GM12878 (cell line): ENCODE measurements around the gene AGRN. TPM values are rescaled to one million over a fixed set of nuclear protein-coding genes. Genes with fewer than 3 reads are reported as not detected.

Experiments
- ATAC-seq: fragments of 200-7000 bp; cut with Tn5 transposase; 3 replicates; pipeline ENCODE4 v1.9.1; 2020; ENCODE audit warnings: mild to moderate bottlenecking, moderate library complexity
- BruUV-seq: library from RNA; stranded (reverse); fragments of 400-500 nt; replicated peaks from 2 replicates; lab custom pipeline; 2021; lab: Mats Ljungman, UMichigan
- CTCF ChIA-PET: fragments of 300-600 bp; sonication (Branson Sonifier 250); formaldehyde crosslinking; extraction: SDS; loops from one replicate; lab custom pipeline; 2021; ENCODE audit warnings: inconsistent platforms; lab: Yijun Ruan, JAX
- POLR2A ChIA-PET: fragments of 350-600 bp; formaldehyde crosslinking; extraction: SDS; loops from one replicate; lab custom pipeline; 2021; ENCODE audit warnings: inconsistent platforms; lab: Charles Lee
- RAD21 ChIA-PET: fragments of 300-600 bp; sonication (Branson Sonifier 250); formaldehyde crosslinking; loops from one replicate; lab custom pipeline; 2023; ENCODE audit warnings: antibody characterized with exemption; ENCODE audit not compliant: unreplicated experiment; lab: Charles Lee
- SMC1A ChIA-PET: fragments of 300-600 bp; sonication (Branson Sonifier 250); formaldehyde crosslinking; loops from one replicate; lab custom pipeline; 2023; ENCODE audit not compliant: unreplicated experiment, uncharacterized antibody; lab: Charles Lee
- DNase-seq: peaks from one replicate; pipeline ENCODE4 v3.0.0-alpha.2; 2011; ENCODE audit warnings: low read depth, low spot score
- FAIRE-seq: peaks from 3 replicates; lab custom pipeline; 2011; peaks lifted over from hg19 to GRCh38; lab: Jason Lieb, UNC
- H2AFZ ChIP-seq: 2 replicates; pipeline ENCODE4 v1.6.0; 2011; ENCODE audit warnings: low read depth, low read length, control low read depth; ENCODE audit not compliant: control insufficient read depth
- H3K27ac ChIP-seq: 2 replicates; pipeline ENCODE4 v1.5.1; 2011; ENCODE audit warnings: control low read depth; ENCODE audit not compliant: control insufficient read depth, insufficient read depth
- H3K27me3 ChIP-seq, 2 experiments: replicated peaks in 1 of 2; 2 replicates each; pipeline versions ENCODE4 v1.6.0 to v1.6.1; 2011; ENCODE audit warnings: low read length in 1 of 2; ENCODE audit not compliant: control insufficient read depth in 2 of 2, insufficient read depth in 2 of 2
- H3K36me3 ChIP-seq, 2 experiments: 2 replicates each; pipeline ENCODE4 v1.5.1; 2011; ENCODE audit warnings: low read length in 1 of 2; ENCODE audit not compliant: control insufficient read depth in 2 of 2, insufficient read depth in 2 of 2
- H3K4me1 ChIP-seq: 2 replicates; pipeline ENCODE4 v1.6.1; 2011; ENCODE audit warnings: mild to moderate bottlenecking, low read length, moderate library complexity, mixed read lengths; ENCODE audit not compliant: control insufficient read depth, insufficient read depth
- H3K4me2 ChIP-seq: 2 replicates; pipeline ENCODE4 v1.6.0; 2011; ENCODE audit warnings: control low read depth; ENCODE audit not compliant: control insufficient read depth, insufficient read depth
- H3K4me3 ChIP-seq: fragments of 200-600 bp; sonication (generic); 2 replicates; pipeline ENCODE4 v1.5.1; 2016
- H3K79me2 ChIP-seq: 2 replicates; pipeline ENCODE4 v1.6.0; 2011; ENCODE audit warnings: low read length; ENCODE audit not compliant: control insufficient read depth, insufficient read depth
- H3K9ac ChIP-seq: 2 replicates; pipeline ENCODE4 v1.8.0; 2011; ENCODE audit warnings: low read length, control low read depth, mixed read lengths; ENCODE audit not compliant: control insufficient read depth, insufficient read depth
- H3K9me3 ChIP-seq: replicated peaks from 3 replicates; pipeline ENCODE4 v1.5.1; 2011; ENCODE audit warnings: mild to moderate bottlenecking, low read length; ENCODE audit not compliant: control insufficient read depth, insufficient read depth
- H4K20me1 ChIP-seq: 2 replicates; pipeline ENCODE4 v1.6.0; 2011; ENCODE audit not compliant: control insufficient read depth, insufficient read depth
- CBX5 ChIP-seq: sonication (generic); IDR thresholded peaks from 2 replicates; pipeline ENCODE4 v1.6.1; 2016; ENCODE audit warnings: low read depth, moderate library complexity, mild to moderate bottlenecking, inconsistent platforms
- CHD4 ChIP-seq: fragments of 200-600 bp; sonication (generic); IDR thresholded peaks from 2 replicates; pipeline ENCODE4 v1.6.1; 2016; ENCODE audit warnings: mild to moderate bottlenecking
- DPF2 ChIP-seq: fragments of 450-650 bp; IDR thresholded peaks from 2 replicates; pipeline ENCODE4 v1.6.1; 2017; ENCODE audit warnings: mild to moderate bottlenecking
- REST ChIP-seq: IDR thresholded peaks from 2 replicates; pipeline ENCODE4 v1.6.1; 2012; ENCODE audit warnings: mild to moderate bottlenecking, low read depth, low read length
- WGBS: methylation state at CpG from one replicate; pipeline ENCODE4 v1.1.6; 2016; ENCODE audit warnings: low lambda C conversion rate; ENCODE audit not compliant: insufficient replicate concordance, insufficient coverage; ENCODE audit errors: missing lambda C conversion rate; 5-methylcytosine and 5-hydroxymethylcytosine counted together
- in situ Hi-C: fragments of 300-500 bp; cut with MboI; formaldehyde crosslinking; loops from 9 replicates; pipeline ENCODE4 v1.14.3; 2018; ENCODE audit warnings: mixed read lengths
- intact Hi-C: fragments of 100-400 bp; cut with micrococcal nuclease; formaldehyde crosslinking; loops from one replicate; pipeline ENCODE4 v1.14.2; 2022; ENCODE audit not compliant: unreplicated experiment
- polyA plus RNA-seq, 11 experiments: library from polyadenylated mRNA; depleted of rRNA in 4 of 11; unstranded in 6 of 11; stranded (reverse) in 5 of 11; fragments of >200 nt; fragmentation: Nextera tagmentation in 4 of 11; fragmentation: Illumina TruSeq in 1 of 11; extraction: Ambion mirVana in 4 of 11; extraction: Trizol in 1 of 11; gene quantifications; 1 replicate in 1 of 11; 2 replicates in 10 of 11; pipeline versions ENCODE4 v1.2.1 to v1.2.3, GENCODE V29; 2011 to 2016; ENCODE audit warnings: inconsistent platforms in 2 of 11, missing spikeins in 2 of 11, low read depth in 1 of 11
- total RNA-seq, 4 experiments: library from RNA; depleted of rRNA in 3 of 4; stranded (reverse); fragments of >200 nt in 3 of 4; fragmentation: Illumina TruSeq in 1 of 4; extraction: Trizol in 1 of 4; gene quantifications; 2 replicates each; pipeline versions ENCODE4 v1.2.1 to v1.2.3, GENCODE V29; 2013 to 2021

AGRN gene
- total and polyA plus RNA-seq, 10 of the 15 experiments (the other 5 are each of a cell fraction or from before 2014, with no cell fraction given) = 0.02 to 41.8 (median 4.1) TPM

- TF ChIP-seq REST = no peak
- no peak for TF ChIP-seq CHD4
- no peak for TF ChIP-seq DPF2
- TF ChIP-seq CBX5 = no peak
- Histone ChIP-seq H3K9me3 (no peaks in the 10 kb centered on the region), H3K4me1 (no peaks in the 10 kb centered on the region), H3K79me2 (no peaks in the 10 kb centered on the region), H3K27me3 (no peaks in the 10 kb centered on the region), H3K36me3 (no peaks in the 10 kb centered on the region), H3K9ac (no peak overlapping the region), H3K4me2 (no peak overlapping the region), H4K20me1 (no peaks in the 10 kb centered on the region), H3K27ac (no peak overlapping the region), H2AFZ (no peak overlapping the region), H3K4me3 (no peak overlapping the region)
- intact Hi-C loops (no loop called here), in situ Hi-C loops (no loop called here)
- ChIA-PET CTCF (interaction anchor here (1.3 kb wide), 1 partner anchor 91 kb away, joined by 3 read pairs; no protein-coding TSS in a partner anchor), POLR2A (no interaction called here), RAD21 (no interaction called here), SMC1A (no interaction called here)
- 69% methylated on average over 22 of the region's 28 CpGs for WGBS
- ATAC-seq (no peak), DNase-seq (no peak), FAIRE-seq (no peak)
- no TSS peak for BruUV-seq
Observed at GRCh38 chr1:972726-973458, 47.0 kb upstream of the AGRN start.
